ENCODE results near the gene STPG1.

STPG1 gene

DNA sequence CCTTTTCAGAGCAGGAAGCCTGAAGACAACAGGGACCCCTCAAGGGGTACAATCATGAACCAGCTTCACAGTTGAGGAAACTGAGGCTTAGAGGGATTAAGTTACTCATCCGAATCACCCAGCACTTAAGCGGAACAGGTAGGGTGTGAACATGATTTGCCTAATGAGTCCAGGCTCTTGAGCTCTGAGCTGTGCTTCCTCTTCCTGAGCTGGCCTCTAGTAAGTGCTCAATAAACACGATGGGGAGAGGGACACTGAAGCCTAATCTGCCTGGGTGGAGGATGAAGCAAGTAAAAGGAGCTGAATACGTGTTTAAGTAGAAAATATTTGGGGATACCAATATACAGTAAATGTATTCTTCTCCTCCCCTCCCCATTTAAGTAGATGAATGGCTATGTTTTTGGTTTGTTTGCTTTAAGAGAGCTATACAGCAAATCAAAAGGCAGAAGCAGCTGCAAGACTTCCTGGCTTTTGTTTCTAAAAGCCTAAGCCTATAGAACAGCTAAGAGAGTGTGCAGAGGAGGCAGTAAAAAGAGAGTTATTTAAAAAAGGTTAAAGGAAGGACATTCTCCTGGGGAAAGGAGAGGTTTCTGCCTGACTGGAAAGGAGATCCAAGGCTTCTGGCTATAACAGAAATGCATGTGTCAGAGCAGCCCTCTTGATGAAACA, 20.5 kb downstream of the STPG1 start:
- DNase-seq (ENCODE audit: low read depth in 2 of 2) = no peak

DNA sequence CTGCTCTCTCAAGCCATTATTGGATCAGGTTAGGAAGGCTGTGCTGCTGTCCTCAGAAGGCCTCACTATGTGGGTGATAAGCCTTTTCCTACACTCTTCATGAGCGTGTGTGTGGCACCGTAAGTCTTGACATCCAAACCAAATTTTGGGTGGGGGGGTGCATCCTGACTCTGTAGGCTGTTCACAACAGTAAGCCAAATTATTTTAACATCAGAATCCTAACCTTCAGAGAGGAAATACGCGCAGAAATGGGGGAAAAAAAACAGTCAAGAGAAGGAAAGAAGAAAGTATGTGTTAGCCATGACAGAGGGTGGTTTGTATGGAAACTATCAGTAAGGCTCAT, 21.0 kb downstream of the STPG1 start:
- DNase-seq (ENCODE audit: low read depth in 2 of 2) = no peak

DNA sequence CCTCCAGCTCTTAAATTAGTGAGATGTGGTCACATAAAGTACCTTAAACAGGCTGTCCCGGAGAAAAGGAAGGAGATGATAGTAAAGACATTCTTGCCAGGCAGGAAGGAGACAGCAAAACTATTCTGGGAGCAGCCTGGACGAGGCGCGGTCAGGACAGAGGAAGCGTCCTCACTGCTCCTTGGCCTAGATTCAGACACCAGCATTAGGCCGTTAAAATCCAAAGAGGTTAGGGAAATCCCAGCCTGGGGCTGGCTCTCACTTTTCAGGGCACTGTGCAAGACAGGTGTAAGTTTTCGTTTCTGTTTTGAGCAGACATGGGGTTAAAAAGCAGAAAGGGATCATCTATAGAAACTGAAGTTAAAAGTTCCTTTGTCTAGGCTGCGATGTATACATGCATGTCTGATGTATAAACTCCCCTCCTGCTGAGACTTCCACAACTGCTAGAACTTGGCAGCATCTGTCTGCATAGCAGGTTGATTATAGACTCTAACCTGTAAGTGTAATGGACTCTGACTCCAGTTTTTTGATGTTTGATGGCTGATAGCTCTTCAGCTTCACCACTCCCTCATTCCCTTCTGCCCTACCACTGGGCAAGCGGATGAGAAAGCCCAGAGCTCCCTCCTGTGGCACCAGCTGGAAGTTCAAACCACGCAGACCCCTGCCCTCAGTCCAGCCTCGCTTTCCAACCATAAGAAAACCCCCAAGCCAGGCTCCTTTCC, 21.5 kb downstream of the STPG1 start:
- peak; percentile 24 to 64 for DNase-seq (ENCODE audit: low read depth in 2 of 2)

DNA sequence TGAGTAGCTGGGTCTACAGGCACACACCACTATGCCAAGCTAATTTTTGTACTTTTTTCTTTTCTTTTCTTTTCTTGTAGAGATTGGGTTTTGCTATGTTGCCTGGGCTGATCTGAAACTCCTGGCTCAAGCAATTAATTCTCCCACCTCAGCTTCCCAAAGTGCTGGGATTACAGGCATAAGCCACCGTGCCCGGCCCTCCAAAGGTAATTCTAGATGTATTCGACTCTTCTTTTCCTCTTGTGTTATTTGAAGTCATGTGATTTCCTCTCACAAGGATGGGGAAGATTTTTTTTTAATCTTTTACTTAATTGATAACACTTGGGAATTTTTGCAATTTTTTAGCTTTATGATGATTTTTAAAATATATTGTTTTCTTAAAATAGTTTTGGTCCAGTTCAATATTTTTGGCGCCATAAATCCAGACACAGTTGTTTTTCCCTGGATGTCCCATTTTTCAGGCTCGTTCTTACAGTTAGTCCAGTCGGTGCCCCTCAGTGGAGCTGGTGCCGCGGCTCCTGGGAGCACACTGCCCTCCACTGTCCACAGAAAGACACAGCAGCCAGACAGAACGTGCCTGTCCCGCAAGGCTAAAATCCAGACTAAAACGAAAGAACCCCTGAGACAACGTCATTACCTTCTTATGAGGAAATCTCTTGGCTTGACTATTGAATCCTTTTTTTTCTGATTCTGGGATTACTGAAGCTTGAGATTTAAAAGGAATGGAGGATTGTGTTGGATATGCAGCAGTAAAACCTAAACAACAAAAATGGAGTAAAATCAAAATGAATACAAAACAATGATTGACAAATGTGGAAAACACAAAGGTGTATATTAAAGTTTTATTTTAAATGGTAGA, 22.4 kb downstream of the STPG1 start:
- DNase-seq (ENCODE audit: low read depth in 2 of 2) = peak in 1 of 2 experiments; percentile 44

DNA sequence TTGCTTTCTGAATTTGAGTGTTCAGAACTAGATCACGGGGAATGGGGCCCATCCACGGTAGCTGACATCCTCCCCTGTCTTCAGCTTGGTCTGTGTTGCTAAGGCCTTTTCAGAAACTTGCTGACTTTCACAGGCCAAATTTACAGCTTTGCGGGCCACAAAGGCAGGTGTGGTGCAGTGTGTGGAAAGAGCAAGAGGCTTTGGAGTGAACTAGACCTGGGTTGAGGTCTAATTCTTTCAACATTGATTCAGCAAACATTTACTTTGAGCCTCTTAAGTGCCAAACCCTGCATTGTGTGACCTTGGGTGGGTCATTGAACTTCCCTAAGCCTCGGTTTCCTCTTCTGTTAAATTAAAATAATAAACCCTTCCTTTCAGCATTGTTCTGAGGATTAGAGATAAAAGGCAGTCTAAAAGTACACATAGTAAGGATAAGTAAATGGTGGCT, 24.3 kb downstream of the STPG1 start:
- no peak for DNase-seq (ENCODE audit: low read depth in 2 of 2)

DNA sequence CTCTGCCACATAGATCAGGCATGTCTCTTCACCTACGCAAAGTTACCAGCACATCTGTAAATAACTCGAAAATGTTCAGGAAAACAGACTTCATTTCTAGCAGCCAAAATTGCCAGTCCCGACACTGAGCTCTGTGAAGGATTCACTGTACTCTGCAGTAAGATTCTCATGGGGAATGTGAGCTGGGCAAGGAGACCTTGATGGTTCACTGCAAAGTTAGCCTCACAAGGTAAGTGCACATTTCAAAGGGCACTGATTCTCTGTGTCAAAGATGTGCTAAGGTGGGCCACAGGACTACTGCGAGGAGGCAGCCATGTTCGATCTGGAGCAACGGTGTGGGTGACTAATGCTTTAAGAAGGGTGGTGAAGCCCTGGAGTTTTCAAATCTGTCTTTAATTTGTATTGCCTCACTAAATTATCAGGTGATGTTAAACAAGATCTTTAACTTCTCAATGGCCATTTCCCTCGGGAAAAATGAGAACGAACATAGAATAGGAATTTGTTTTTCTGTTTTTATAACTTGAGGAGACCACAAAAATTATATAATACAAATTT, 25.2 kb downstream of the STPG1 start:
- no peak for DNase-seq (ENCODE audit: low read depth in 2 of 2)

GRCh38 chr1:24387636-24388175, 25.9 kb downstream of the STPG1 start:
- no peak for DNase-seq (ENCODE audit: low read depth in 2 of 2)

- DNase-seq (ENCODE audit: low read depth in 2 of 2) = no peak
Observed at GRCh38 chr1:24386931-24387330, 26.7 kb downstream of the STPG1 start.

DNA sequence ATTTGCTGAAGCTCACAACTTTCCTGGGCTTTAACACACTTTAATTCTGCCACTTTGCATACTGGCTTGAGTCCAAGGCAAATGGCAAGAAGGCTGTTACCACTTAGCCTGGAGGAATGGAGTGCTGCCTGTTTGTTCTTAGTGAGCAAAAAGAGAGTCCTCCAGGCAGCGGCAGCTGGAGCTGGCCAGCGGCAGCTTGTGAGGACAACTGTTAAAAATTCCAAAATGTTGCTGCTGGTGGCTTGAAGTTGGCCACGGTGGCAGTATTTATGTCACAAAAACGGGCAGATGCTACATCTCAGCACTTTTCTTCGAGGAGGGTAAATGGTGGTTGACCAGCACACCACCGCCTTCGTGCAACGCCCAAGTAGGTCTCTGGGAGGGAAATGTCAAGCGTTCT, 27.3 kb downstream of the STPG1 start:
- no peak for DNase-seq (ENCODE audit: low read depth in 2 of 2)

- no peak for DNase-seq (ENCODE audit: low read depth in 2 of 2)
Observed at GRCh38 chr1:24385160-24385940, 28.2 kb downstream of the STPG1 start.

DNA sequence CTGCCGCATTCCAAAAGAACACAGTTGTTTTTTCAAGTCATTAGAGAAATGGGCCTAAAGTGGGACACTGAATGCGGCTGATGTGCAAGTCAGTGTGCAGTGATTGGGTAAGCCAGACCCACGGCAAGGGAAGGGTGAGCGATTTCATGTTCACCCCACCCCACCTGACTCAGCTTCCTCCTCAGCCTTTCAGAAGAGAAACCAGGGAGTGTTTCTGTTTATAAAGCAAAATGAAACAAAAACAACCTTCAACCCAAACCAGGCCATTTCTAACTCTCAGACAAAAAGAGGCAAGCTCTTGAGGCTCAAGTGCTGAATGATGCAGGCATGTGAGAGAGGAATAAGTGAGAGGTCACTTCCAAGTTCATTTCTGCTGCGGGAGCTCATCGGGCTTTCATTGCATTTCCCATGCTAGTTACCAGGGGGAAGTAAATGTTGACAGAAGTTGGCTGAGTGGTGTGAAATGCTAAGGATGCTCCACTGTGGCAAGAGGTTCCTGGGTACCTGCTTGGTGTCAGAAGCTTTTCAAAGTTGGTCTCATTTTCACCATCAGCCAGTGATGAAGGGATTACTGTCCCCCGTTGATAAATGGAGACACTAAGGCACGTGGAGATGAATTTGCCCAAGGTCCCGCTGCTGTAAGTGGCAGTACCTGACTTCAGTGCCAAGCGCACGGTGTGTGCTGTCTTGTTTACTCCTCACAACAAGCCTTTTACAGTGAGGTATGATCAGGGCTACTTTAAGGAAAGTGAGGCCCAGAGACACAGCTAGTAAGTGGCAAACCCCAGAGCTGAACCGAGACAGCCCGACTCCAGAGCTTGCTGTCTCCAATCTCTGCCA, 29.1 kb downstream of the STPG1 start:
- DNase-seq (ENCODE audit: low read depth in 2 of 2) = peak in 1 of 2 experiments; percentile 30

- no peak for DNase-seq (ENCODE audit: low read depth in 2 of 2)
Observed at GRCh38 chr1:24383381-24383940, 30.1 kb downstream of the STPG1 start.

DNA sequence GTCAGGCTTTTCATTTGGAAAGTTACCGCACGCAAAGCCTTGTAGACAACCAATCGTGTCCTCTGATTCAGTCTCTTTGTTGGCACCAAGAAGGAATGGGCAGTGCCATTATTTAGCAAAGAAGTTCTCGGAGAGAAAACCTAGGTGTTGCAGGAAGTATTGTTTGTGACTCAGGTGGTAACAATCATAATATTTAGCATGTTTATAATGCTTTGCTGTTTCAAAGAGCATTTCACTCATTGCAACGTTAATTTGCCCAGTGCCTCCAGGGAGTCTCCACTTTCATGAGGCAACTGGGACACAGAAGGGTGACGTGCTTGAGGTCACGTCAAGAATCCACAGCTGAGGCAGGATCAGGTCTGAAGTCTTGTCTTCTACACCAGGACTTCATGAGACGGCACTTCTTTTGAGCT, 31.4 kb downstream of the STPG1 start:
- no peak for DNase-seq (ENCODE audit: low read depth in 2 of 2)

DNA sequence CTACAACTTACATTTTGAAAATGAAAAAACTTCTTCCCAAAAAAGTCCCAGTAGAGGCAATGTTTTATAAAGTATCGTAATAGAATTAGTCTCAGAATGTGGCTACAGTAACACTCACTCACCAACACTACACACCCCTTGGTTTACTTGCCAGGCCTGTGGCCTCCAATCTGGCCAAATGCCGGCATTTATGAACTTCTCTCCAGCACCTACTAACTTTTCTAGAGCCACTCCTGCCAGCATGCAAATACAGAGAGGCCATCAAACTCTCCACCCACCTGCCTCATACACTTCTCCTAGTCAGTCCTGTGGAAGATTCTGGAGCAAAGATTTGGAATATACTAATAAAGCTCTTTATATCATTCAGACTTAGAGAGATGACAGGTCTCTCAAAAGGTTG, 32.3 kb downstream of the STPG1 start:
- no peak for DNase-seq (ENCODE audit: low read depth in 2 of 2)

DNA sequence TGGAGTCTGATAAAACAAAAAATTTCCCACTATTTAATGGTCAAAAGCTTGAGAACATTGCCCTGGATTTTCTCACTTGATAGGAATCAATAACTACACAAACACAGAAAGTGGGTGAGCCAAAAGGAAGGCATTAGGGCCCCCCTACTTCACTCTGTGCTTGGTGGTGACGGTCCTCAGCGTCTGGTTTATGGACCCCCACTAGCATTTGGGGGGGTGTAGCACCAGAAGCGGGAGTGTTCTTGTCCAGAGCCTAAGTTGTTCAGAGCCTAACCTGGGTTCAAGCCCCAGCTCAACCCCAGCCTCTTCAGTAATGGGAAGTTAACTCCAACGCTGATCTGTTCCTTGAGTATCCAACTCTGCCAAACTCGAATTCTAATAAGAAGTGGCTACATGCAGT, 33.1 kb downstream of the STPG1 start:
- DNase-seq (ENCODE audit: low read depth in 2 of 2) = no peak

GRCh38 chr1:24379733-24380315, 33.8 kb downstream of the STPG1 start:
- no peak for DNase-seq (ENCODE audit: low read depth in 2 of 2)

GRCh38 chr1:24374891-24375786, 38.4 kb downstream of the STPG1 start:
- no peak for DNase-seq (ENCODE audit: low read depth in 2 of 2)

GRCh38 chr1:24373710-24374109, 39.9 kb downstream of the STPG1 start:
- DNase-seq (ENCODE audit: low read depth in 2 of 2) = no peak

- no peak for DNase-seq (ENCODE audit: low read depth in 2 of 2)
Observed at GRCh38 chr1:24373044-24373443, 40.5 kb downstream of the STPG1 start.

Data from stimulated activated CD4-positive, alpha-beta T cell treated with anti-CD3 and anti-CD28 coated beads, Interleukin-12 subunit alpha, Interleukin-12 subunit beta, amount 100 ng/mL, for 24 hours (primary cell).